Measurements from ENCODE around the gene FSD1.
"Not testable (repeated sequence)": the region's sequence is repeated elsewhere in the genome, so short reads cannot be mapped to it uniquely, and the experiment has no call there.

FSD1 gene

DNA sequence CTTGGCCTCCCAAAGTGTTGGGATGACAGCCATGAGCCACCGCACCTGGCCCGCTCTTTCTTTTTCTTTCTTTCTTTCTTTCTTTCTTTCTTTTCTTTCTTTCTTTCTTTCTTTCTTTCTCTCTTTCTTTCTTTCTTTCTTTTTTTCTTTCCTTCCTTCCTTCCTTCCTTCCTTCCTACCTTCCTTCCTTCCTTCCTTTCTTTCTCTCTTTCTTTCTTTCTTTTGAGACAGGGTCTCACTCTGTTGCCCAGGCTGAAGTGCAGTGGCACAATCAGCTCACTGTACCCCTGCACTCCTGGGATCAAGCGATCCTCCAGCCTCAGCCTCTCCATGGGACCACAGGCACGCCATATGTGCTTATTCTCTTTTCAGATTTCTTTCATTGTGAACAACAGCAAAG is 18.3 kb upstream of the FSD1 start:
- not testable (repeated sequence) for DNase-seq

GRCh38 chr19:4288091-4288777 is 16.2 kb upstream of the FSD1 start:
- no peak for DNase-seq

DNA sequence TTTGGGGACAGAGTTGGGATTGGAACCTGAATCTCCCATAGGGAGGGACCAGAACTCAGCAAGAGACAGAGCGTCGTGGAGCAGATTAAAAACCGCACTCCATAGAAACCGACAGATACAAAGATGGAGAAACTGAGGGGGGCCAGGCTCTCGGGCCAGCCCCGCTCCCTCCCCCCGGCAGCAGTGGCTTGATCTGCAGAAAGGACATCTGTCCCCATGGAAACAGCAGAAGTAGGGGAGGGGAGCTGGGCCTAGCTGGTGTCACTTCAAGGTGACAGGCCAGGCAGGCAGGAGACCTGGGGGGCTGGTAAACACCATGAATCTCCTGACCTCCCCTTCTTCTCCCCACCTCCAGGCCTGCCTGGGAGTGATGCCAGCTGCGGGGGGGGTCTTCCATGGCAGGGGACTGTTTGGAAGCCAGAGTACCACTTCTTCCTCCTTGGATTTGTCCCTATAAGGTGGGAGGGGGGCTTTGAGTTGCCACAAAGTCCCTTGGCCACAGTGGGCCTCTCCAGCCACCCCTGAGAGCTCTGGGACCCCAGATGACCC is 13.1 kb upstream of the FSD1 start:
- no peak for DNase-seq

GRCh38 chr19:4292515-4292914 is 11.9 kb upstream of the FSD1 start:
- no peak for DNase-seq

DNA sequence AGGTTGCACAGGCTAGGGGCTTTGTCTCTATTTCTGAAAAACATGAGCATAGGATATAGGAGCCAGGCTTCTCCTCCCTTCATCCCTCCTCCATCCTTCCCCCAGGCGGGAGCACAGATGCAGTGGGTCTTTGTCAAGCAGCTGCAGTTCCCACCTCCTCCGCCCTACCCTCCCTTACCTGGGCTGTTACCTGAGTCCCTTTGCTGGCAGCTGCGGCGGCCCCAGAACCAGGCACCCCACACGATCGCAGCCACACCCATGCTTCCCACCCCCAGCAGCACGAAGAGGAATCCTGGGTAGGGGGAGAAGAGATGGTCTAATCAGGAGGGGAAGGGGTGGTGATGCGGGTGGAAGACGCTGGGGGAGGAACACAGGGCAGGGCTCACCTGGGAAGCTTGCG is 10.0 kb upstream of the FSD1 start:
- no peak for DNase-seq

DNA sequence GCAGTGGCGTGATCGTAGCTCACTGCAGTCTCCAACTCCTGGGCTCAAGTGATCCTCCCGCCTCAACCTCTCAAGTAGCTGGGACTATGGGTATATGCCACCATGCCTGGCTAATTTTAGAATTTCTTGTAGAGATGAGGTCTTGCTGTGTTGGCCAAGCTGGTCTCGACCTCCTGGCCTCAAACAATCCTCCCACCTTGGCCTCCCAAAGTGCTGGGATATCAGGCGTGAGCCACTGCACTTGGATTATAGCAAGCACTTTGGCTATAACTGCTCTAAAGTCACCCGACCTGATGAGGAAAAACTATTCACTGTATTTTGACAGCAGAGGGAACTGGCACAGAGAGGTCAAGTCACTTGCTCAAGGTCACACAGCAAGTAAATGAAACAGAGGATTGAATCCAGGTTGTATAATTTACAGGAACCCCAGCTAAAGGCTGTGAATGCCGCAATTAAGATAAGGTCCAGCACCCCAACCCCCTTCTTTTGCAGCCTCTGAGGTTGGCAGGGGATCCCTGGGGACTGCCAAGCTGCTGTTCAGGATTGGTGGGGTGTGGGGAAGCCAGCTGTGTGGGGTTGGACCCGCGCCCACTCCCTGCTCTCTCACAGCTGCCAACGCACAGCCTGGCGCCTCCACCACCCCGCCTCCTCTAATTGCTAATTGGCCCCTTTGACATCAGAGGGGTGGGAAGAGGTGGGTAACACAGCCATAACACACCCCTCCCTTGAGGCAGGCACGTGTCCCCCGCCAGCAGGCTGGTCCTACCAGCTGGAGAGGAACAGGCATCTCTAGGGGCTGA is 8.2 kb upstream of the FSD1 start:
- no peak for DNase-seq

GRCh38 chr19:4297901-4298809 is 6.2 kb upstream of the FSD1 start:
- DNase-seq, result no peak

- DNase-seq, result no peak
Observed at GRCh38 chr19:4298810-4299550, 5.4 kb upstream of the FSD1 start.

- no peak for DNase-seq
Observed at GRCh38 chr19:4300589-4300988, 3.8 kb upstream of the FSD1 start.

GRCh38 chr19:4301590-4302242 is 2.7 kb upstream of the FSD1 start:
- DNase-seq, result no peak

GRCh38 chr19:4302243-4302640 is 2.2 kb upstream of the FSD1 start, which contains the start of gene TMIGD2:
Gene TMIGD2 (minus strand): TSS chr19:4302389. CDS start chr19:4302385, 4 bp downstream.
- DNase-seq, result no peak

DNA sequence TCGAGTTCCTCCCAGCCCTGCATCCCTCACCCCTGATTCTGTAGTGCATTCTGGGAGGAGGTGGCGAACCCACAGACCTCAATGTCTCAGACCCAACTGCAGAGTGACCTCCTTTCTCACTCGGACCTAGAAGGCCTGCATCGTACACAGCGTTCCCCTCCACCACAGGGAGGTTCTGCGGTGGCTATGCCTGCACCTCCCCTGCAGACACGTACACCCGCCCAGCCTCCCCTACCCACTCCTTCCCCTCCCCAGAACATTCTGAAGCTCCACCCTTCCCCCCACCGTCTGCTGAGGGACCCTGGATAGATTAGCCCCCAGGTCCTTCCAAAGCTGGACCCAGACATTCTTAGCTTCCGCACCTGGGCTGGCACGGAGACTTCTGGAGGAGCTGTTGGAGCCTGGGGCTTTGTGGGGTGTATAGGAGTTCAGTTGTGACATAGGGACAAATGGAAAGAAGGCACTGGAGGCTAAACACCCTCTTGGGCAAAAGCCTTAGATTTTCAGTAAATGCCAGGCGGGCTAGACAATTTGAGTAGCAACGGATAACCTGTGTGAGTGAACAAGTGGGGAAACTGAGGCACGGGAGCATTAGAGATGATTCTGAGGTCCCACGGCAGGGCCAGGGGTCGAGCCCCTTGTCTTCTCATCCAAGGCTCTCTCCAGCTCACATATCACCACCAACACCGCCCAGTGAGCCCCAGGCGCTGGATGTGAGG is 420 bp upstream of the FSD1 start:
- no peak for DNase-seq

- no peak for DNase-seq
Observed at GRCh38 chr19:4305257-4305612, 837 bp downstream of the FSD1 start.

- DNase-seq, result no peak
Observed at GRCh38 chr19:4305659-4306058, 1.3 kb downstream of the FSD1 start.

DNA sequence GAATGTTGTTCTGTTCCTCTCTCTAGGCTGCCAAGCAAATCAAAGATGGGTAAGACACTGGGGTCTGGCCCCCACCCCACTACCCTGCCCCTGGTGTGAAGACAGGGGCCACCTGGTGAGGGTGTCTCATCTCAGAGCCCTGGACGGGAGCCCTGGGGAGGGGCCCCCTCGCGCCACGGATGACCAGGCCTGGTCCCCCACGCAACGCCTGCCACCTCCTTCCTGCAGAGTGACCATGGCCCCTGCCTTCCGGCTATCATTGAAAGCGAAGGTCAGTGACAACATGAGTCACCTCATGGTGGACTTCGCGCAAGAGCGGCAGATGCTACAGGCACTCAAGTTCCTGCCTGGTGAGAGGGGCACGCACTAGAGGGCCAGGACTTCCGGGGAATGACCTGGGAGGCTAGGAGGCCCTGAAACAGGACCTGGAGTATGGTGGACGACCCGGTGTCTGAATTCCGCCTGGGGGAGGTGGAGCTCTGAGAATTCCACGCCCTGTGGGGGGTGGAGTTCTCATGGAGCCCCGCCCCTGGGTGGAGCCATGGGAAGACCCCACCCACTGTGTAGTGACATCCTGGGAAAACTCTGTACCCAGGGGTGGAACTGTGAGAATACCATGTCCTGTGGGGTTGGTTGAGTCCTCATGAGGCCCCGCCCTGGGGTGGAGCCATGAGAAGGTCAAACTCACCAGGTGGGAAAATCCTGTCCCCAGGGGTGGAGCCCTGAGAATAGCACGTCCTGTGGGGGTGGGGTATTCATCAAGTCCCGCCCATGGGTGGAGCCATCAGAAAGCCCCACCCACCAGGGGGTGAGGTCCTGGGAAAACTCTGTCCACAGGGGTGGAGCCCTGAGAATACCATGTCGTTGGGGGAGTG is 6.1 kb downstream of the FSD1 start:
- peak; percentile 4 for DNase-seq

DNA sequence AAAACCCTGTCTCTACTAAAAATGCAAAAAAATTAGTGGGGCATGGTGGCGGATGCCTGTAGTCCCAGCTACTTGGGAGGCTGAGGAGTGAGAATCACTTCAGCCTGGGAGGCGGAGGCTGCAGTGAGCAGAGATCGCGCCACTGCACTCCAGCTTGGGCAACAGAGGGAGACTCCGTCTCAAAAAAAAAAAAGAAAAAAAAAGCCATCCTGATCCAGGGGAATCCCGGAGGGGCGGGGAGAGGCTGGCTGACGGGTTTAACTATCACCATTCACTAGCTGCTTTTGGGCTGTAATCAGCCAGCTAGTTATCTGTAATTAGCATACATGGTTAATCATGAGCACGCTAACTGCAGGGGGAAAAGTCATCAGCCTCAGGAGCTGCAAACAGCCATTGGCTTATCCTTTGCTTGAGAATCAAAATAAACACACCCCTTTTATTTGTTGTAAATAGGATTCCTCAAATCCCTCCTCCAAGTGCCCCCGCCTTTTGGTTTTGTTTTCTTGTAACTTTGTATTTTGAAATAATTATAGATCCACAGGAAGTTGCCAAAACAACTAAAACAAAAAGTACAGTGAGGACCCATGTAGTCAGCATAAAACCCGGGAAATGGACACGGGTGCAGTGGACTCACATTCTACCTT is 9.6 kb downstream of the FSD1 start:
- no peak for DNase-seq

DNA sequence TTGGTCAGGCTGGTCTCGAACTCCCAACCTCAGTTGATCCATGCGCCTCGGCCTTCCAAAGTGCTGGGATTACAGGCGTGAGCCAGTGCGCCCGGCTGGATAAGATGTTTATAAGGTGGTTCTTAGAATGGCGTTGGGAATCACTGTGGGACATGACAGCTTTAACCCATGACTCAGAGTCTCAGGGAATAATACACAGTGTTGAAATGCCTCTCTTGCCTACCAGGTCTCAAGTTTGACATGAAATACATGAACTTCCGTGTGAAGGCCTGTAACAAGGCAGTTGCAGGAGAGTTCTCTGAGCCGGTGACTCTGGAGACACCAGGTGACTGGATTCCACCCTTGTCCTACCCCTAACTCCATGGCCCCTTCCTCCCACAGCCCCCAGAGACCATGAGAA is 12.6 kb downstream of the FSD1 start:
- no peak for DNase-seq

- no peak for DNase-seq
Observed at GRCh38 chr19:4318460-4318859, 14.1 kb downstream of the FSD1 start.

DNA sequence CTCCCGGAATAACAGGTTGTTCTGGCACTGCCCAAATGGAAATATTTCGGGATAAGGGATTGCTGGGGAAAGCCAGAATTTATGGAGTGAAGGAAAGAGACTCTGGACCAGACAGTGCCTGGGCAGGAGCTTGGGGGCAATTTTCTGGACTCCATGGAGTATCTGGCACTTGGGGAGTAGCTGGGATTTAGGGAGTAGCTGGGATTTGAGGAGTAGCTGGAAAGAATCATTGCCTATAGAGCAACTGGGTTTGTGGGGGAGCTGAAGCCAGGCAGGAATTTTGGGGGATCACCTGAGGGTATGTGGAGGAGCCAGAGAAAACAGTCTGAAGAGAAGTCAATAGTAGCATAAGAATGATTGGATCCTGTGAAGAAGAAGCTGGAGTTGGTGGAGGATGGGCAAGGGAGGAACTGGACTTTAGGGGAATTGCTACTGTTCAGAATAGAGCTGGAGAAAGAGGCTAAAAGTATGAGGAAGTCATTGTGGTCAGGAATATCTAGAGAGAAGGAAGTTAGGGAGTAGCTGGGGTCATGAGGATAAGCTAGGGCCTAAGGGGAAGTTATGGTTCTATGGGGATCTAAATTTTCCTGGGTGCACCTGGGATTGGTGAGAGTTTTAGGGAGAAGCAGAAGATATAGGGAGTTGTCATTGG is 14.8 kb downstream of the FSD1 start:
- no peak for DNase-seq

All from effector CD8-positive, alpha-beta T cell (primary cell).